Activated naive CD8-positive, alpha-beta T cell treated with anti-CD3 and anti-CD28 coated beads, Interleukin-2, amount 50 U/mL, for 24 hours (primary cell): ENCODE measurements around the gene FCRL5.

ENCODE experiments used
- ATAC-seq: fragments of 150-1000 bp; cut with Tn5 transposase; one replicate; pipeline ENCODE4 v1.10.0; 2021
- DNase-seq: peaks from one replicate; pipeline ENCODE4 v3.0.0; 2021
- H3K27ac Mint-ChIP-seq: one replicate; pipeline ENCODE4 v1.8.0; 2021; ENCODE audit warnings: mild to moderate bottlenecking, mixed read lengths
- H3K27me3 Mint-ChIP-seq: one replicate; pipeline ENCODE4 v1.8.0; 2021; ENCODE audit warnings: mixed read lengths
- H3K36me3 Mint-ChIP-seq: one replicate; pipeline ENCODE4 v1.8.0; 2021; ENCODE audit warnings: low read depth, mixed read lengths
- H3K4me1 Mint-ChIP-seq: one replicate; pipeline ENCODE4 v1.8.0; 2021; ENCODE audit warnings: mixed read lengths
- H3K4me3 Mint-ChIP-seq: one replicate; pipeline ENCODE4 v1.8.0; 2021; ENCODE audit warnings: mild to moderate bottlenecking, moderate library complexity, mixed read lengths
- H3K9me3 Mint-ChIP-seq: one replicate; pipeline ENCODE4 v1.8.0; 2021; ENCODE audit warnings: mixed read lengths

FCRL5 gene

DNA sequence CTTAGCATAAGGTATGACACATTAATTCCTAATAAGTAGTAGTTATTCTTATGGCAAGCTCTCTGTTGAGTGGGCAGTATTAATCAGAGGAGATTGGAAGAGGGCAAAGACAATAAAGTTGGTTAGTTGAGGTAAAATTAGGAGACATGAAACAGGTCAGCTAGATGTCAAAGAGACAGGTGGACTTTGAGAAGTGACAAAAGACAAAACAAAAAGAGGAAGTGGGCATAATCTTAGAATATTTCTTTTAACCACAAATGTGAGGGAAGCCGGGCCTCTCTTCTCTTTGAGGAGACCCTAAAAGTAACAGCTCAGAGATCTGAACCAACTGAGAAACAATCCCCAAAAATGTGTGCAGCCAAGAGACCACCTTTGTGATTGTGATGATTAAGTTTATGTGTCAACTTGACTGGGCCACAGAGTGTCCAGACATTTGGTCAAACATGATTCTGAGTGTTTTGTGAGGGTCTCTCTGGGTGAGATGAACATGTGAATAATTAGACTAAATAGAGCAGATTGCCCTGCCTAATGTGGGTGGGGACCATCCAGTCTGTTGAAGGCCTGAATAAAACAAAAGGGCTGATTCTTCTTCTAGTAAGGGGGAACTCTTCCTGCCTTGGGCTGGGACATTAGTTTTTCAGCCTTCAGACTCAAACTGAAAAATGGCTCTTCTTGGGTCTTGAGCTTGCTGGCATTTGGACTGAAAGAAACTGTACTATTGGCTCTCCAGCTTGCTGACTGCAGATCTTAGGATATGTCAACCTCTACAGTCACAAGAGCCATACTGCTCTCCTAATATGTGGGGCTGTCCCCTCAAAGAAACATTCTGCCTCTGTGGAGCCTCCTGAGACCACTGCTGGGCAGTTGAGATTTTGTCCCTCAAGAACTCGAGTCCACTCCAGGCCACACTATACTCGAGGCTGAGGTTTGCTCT is 40.0 kb downstream of the FCRL5 start:
- Mint-ChIP-seq H3K27me3 (no peaks in the 10 kb centered on the region), H3K9me3 (no peaks in the 10 kb centered on the region), H3K27ac (no peak overlapping the region), H3K4me1 (peaks cover 10% of the 10 kb centered on the region), H3K4me3 (no peak overlapping the region), H3K36me3 (no peaks in the 10 kb centered on the region)
- ATAC-seq (no peak), DNase-seq (no peak)

DNA sequence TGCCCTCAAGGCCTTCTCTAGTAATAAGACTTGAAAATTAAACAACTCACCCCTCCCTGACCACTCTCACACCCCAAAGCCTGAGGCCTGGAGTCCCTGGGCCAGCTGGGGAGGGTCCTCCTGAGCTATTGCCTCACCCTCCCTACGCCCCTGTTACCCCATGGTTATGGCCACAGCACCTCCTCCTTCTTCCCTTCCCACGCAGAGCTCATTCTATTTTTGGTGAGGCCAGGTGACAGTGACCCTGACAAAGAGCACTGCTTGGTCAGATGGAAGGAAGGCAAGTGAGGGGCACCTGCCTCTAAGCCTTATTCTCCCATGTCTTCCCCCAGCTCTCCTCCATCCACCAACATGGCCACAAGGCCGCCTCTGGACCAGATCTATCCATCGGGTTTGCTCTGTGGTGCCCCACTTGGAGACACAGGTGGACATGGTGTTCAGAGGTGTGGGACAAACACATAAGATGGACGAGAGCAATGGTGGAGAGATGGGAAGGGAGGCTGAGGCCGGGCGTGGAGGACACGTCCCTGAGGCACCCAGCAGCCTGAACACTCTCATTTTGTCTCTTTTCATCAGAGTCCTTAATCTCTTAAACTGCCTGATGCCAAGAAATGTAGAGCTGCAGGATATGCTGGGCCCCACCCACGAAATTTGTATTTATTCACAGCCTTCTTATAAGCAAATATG is 42.6 kb downstream of the FCRL5 start:
- Mint-ChIP-seq H3K4me1 (peaks cover 10% of the 10 kb centered on the region), H3K27me3 (peaks cover 4% of the 10 kb centered on the region), H3K9me3 (no peaks in the 10 kb centered on the region), H3K27ac (no peak overlapping the region), H3K36me3 (no peaks in the 10 kb centered on the region), H3K4me3 (no peak overlapping the region)
- DNase-seq (no peak), ATAC-seq (no peak)

DNA sequence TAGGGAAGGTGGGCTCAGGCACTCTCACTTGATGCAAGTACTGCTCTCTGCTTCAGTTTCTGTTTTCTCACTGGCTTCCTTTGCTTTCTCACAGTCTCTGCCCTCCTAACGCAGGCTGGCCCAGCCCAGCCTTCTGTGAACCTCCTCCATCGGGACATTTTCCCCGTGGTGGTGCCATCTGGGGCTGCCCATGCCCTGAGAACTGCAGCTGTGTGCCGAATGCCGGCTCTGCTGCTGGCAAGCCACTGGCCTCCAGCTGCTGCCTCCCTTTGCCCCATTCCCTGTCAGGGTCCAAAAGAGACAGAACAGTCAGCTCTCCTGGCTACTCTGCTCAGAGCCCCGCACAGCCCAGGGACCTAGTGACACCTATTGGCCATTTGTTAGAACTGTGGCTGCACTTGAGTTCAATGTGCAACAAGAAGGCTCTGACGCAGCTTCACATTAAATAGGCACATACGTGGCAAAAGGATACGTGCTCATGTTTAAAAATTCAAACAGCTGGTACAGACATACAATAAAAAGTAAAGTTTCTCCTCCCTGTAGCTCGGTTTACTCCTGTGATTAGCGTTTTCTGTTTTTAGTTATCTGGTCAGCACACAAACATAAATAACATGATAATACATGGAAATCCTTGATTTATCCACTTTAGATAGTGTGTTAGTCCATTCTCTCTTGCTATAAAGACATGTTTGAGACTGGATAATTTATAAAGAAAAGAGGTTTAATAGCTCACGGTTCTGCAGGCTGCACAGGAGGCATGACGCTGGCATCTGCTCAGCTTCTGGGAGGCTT is 46.6 kb downstream of the FCRL5 start:
- Mint-ChIP-seq H3K9me3 (no peaks in the 10 kb centered on the region), H3K4me3 (no peak overlapping the region)

DNA sequence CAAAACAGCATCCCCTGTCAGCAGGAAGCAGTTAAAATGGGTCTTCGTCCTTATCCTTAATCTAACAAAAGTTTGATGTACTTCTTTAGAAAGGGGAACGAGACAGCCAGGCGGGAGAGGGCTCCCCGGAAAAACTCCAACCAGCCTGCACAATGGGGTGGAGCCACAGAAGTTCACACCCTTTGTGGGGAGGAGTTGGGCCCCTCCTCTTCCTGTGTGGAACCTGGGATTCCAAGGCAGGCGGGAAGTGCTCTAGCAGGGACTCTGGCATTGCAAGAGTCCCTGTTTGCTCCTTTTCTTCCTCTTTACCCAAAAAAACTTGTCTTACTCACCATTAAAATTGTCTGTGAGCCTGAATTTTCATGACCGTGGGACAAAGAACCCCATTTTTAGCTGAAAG is 47.7 kb downstream of the FCRL5 start:
- no peak for DNase-seq
- no peak overlapping the region for H3K27ac Mint-ChIP-seq

More for the DNA sequence above, 46.6 kb downstream of the FCRL5 start:
- ATAC-seq: peak; percentile 85
- Mint-ChIP-seq H3K27me3 (peaks cover 4% of the 10 kb centered on the region), H3K4me1 (no peaks in the 10 kb centered on the region), H3K36me3 (no peaks in the 10 kb centered on the region), H3K27ac (no peak overlapping the region)
- peak; percentile 25 for DNase-seq

DNA sequence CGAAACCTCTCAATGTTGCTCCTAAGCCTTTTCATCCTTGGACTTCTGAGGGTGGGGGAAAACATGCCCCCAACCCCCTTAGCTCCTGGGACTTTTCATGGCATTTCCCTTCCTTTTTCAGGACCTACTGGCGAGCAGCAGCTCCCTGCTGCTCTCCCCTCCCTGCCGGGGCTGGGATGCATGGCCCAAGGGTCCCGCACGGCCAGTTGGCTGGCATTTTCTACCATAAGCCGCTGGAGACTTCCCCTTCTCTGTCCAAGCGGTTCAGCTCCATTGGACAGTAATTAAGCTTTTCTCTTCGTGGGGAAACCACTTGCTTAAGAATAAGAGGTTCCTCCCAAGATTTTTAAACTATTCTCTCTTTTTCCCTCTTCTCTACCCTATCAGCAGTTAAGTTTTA is 52.8 kb downstream of the FCRL5 start:
- ATAC-seq: no peak
- DNase-seq: no peak
- Mint-ChIP-seq H3K27me3 (no peaks in the 10 kb centered on the region), H3K4me3 (no peak overlapping the region), H3K9me3 (no peaks in the 10 kb centered on the region), H3K36me3 (no peaks in the 10 kb centered on the region), H3K27ac (no peak overlapping the region), H3K4me1 (no peaks in the 10 kb centered on the region)

More for the DNA sequence above, 47.7 kb downstream of the FCRL5 start:
- no peak for ATAC-seq
- H3K27me3 Mint-ChIP-seq: peaks cover 4% of the 10 kb centered on the region
- H3K4me3 Mint-ChIP-seq: no peak overlapping the region
- no peaks in the 10 kb centered on the region for H3K9me3 Mint-ChIP-seq
- H3K36me3 Mint-ChIP-seq: no peaks in the 10 kb centered on the region
- H3K4me1 Mint-ChIP-seq: no peaks in the 10 kb centered on the region

DNA sequence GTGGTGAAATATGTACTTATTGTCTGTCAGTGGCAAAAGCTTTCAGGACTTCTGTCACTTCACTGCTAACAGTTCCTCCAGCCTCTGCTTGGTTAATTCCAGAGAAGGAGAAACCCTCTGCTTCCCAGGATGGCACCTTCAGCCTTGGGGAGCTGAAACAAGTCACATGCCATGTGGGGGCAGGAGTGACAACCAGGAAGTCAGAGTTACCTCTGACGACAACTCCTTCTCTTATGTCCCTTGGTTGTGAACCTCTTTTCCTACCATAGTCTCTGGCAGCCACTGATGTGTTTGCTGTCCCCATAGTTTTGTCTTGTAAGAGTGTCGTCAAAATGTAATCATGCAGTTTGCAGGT is 53.6 kb downstream of the FCRL5 start:
- Mint-ChIP-seq H3K9me3 (no peaks in the 10 kb centered on the region), H3K4me1 (no peaks in the 10 kb centered on the region), H3K4me3 (no peak overlapping the region), H3K36me3 (no peaks in the 10 kb centered on the region), H3K27ac (no peak overlapping the region), H3K27me3 (peaks cover 5% of the 10 kb centered on the region)
- ATAC-seq: no peak
- no peak for DNase-seq

DNA sequence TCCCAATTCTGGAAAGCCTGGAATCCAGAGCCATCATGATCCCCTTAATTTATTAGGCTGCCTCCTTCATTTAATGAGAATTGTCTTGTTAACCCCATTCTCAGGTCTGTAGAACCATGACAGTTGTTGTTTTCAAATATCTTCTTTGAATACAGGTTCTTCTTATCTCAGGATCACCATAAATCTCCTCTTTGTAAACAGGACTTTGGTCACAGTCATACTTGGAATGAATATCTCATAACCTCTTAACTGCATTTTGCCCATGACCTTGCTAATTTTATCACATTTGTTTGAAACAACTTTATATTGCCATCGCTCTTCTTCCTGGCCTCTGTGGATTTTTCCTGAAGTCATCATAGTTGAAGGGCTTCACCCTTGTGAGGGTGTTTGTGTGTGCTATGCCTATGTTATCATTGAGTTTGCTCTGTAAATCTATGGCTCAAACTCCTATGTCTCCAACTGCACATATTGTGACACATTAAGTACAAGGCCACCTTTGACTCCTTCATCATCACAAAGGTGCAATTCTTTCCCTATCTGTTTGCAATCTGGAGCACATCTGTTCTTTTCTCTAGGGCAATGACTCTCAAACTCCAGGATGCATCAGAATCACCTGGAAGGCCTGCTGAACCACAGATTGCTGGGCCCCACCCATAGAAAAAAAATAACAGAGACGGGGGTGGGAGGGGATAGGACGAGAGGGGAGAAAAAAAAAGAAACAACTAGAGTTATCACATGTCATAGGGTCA is 54.2 kb downstream of the FCRL5 start:
- Mint-ChIP-seq H3K9me3 (no peaks in the 10 kb centered on the region), H3K4me1 (no peaks in the 10 kb centered on the region)
- ATAC-seq: no peak

DNA sequence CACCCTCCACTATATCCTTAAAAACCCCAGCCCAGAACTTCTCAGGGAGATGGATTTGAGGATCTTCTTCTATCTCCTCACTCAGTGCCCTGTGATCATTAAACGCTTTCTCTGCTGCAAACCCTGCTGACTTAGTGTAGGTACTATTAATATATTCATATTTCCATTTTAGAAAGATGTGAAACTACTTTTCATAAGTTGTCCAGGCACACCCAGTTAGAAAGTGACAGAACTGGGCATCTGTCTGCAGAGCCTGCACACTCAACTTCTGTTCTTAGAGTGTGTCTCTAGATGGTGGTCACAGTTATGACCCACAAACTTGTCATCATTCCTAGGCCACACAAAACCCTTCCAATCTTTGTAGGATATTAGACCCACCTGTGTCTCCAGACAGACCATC is 55.0 kb downstream of the FCRL5 start:
- H3K9me3 Mint-ChIP-seq: no peaks in the 10 kb centered on the region
- no peak overlapping the region for H3K27ac Mint-ChIP-seq
- DNase-seq: no peak
- H3K27me3 Mint-ChIP-seq: peaks cover 10% of the 10 kb centered on the region
- no peak overlapping the region for H3K4me3 Mint-ChIP-seq
- no peaks in the 10 kb centered on the region for H3K36me3 Mint-ChIP-seq
- ATAC-seq: no peak
- no peaks in the 10 kb centered on the region for H3K4me1 Mint-ChIP-seq

More for the DNA sequence above, 54.2 kb downstream of the FCRL5 start:
- Mint-ChIP-seq H3K27ac (no peak overlapping the region), H3K36me3 (no peaks in the 10 kb centered on the region), H3K27me3 (peaks cover 10% of the 10 kb centered on the region), H3K4me3 (no peak overlapping the region)
- no peak for DNase-seq

DNA sequence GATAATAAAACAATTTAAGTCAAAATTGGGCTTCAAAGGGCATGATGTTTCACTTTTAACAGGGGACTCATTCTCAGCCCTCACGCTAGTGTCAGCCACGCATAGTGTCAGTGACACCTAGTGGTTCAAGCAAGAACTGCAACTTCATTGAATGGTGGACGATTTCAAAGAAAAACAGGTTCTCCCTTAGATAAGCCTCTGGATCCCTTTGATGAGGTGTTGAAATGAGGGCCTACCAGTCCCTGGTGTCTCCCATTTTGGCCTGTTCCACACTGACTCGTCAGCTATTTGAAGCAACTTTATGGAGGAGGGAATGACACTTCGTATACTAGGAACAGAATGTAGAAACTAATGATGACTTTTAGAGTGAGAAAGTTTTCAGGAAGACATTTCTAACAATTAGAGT is 56.2 kb downstream of the FCRL5 start:
- Mint-ChIP-seq H3K36me3 (no peaks in the 10 kb centered on the region), H3K4me3 (no peak overlapping the region)
- peak; percentile 33 for DNase-seq

DNA sequence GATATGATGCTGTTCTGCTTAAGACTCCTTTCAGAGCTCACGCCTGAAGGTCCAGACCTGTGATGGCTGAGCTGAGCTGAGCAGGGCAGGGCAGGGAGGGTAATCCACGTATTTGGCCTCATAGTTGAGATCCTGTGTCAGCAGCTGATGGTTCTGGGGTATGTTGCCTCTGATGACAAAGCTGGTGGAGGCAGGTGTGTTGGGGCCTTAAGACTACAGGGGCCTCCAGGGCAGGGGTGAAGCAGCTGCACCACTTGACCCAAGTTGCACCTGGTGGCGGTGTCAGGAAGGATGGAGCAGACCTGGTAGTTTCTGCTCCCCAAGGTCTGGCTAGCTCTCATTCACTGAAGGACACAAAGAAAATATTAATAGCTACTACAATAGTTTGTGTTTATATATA is 57.0 kb downstream of the FCRL5 start:
- no peaks in the 10 kb centered on the region for H3K9me3 Mint-ChIP-seq
- H3K27me3 Mint-ChIP-seq: peaks cover 10% of the 10 kb centered on the region
- no peaks in the 10 kb centered on the region for H3K4me1 Mint-ChIP-seq
- ATAC-seq: no peak
- no peak overlapping the region for H3K27ac Mint-ChIP-seq
- H3K4me3 Mint-ChIP-seq: no peak overlapping the region
- H3K36me3 Mint-ChIP-seq: no peaks in the 10 kb centered on the region
- no peak for DNase-seq

More for the DNA sequence above, 56.2 kb downstream of the FCRL5 start:
- H3K9me3 Mint-ChIP-seq: no peaks in the 10 kb centered on the region
- H3K4me1 Mint-ChIP-seq: no peaks in the 10 kb centered on the region
- H3K27ac Mint-ChIP-seq: no peak overlapping the region
- no peak for ATAC-seq
- peaks cover 10% of the 10 kb centered on the region for H3K27me3 Mint-ChIP-seq

DNA sequence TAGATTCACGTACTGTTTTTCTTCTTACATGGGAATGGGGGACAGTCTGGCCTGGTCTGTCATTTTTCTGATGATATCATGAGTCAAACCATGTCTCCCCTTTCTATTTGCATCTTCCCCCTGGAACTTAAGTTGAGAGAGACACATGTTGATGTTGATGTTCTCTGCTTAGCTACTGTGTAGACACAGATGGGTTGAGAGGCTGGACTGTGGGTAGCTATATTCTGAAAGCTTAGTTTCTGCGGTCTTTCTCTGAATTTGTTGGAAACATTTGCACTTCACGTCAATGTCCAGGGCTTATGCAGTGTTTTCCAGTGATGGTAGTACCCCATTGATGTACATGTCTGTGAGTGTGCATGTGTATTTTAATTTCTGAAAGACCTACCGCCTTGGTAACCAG is 58.2 kb downstream of the FCRL5 start:
- no peaks in the 10 kb centered on the region for H3K4me1 Mint-ChIP-seq
- H3K27me3 Mint-ChIP-seq: peaks cover 11% of the 10 kb centered on the region
- H3K36me3 Mint-ChIP-seq: no peaks in the 10 kb centered on the region
- no peaks in the 10 kb centered on the region for H3K9me3 Mint-ChIP-seq
- ATAC-seq: no peak
- H3K27ac Mint-ChIP-seq: no peak overlapping the region
- DNase-seq: no peak
- no peak overlapping the region for H3K4me3 Mint-ChIP-seq

DNA sequence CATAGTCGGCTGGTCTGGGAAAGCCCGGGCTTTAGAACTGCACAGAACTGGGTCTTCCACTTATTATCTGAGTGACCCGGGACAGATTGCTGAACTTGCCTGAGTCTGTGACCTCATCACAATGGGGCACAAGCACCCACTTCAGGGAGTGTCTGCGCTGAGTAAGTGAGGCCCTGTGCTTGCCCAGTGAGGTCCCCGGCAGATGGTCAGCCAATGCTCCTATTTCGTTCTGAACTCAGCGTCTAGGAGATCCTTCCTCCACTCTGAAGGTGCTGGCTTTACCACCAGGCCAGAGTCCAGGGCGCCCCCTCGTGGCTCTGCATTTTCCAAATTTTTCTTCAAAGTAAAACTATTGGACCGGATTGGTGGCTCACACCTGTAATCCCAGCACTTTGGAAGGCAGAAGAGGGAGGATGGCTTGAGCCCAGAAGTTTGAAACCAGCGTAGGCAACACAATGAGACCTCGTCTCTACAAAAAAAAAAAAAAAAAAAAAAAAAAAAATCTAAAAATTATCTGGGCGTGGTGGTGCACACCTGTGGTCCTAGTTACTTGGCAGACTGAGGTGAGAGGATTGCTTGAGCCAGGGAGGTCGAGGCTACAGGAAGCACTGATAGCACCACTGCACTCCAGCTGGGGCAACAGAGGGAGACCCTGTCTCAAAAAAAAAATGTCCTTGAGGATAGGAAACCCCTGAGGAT is 61.7 kb downstream of the FCRL5 start:
- Mint-ChIP-seq H3K9me3 (no peaks in the 10 kb centered on the region), H3K36me3 (no peaks in the 10 kb centered on the region), H3K4me1 (no peaks in the 10 kb centered on the region), H3K4me3 (no peak overlapping the region), H3K27ac (no peak overlapping the region), H3K27me3 (peaks cover 11% of the 10 kb centered on the region)
- DNase-seq (peak; percentile 76), ATAC-seq (peak; percentile 30)

DNA sequence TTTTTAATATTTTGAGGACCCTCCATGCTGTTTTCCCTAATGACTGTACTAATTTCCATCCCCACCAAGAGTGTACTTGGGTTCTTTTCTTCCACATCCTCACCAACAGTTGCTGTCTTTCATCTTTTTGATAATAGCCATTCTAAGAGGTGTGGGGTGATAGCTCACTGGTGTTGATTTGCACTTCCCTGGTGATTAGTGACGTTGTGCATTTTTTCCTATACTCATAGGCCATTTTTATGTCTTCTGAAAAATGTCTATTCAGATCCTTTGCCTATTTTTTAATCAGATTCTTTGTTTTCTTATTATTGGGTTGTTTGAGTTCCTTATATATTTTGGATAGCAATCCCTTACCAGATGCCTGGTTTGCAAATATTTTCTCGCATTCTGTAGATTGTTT is 64.2 kb downstream of the FCRL5 start:
- H3K4me1 Mint-ChIP-seq: no peaks in the 10 kb centered on the region
- no peak for ATAC-seq
- H3K27ac Mint-ChIP-seq: no peak overlapping the region
- no peak overlapping the region for H3K4me3 Mint-ChIP-seq
- no peaks in the 10 kb centered on the region for H3K36me3 Mint-ChIP-seq
- DNase-seq: no peak
- H3K9me3 Mint-ChIP-seq: no peaks in the 10 kb centered on the region
- H3K27me3 Mint-ChIP-seq: peaks cover 3% of the 10 kb centered on the region

DNA sequence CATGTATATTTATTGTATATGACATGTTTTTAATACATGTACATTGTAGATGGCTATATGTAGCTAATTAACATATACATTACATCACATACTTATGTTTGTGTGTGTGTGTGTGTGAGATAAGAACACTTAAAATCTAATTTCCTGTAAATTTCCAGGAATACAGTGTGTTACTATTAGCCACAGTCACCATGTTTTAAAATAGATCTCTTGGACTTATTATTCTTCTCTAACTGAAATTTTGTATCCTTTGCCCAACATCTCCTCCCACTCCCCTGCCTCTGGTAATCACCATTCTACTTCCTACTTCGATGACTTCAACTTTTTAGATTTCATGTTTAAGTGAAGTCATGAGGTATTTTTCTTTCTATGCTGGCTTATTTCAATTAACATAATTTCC is 64.8 kb downstream of the FCRL5 start:
- Mint-ChIP-seq H3K4me1 (no peaks in the 10 kb centered on the region), H3K9me3 (no peaks in the 10 kb centered on the region), H3K27ac (no peak overlapping the region), H3K4me3 (no peak overlapping the region), H3K36me3 (no peaks in the 10 kb centered on the region), H3K27me3 (peaks cover 3% of the 10 kb centered on the region)
- DNase-seq (no peak), ATAC-seq (no peak)
